GM21526 (cell line): Measurements from ENCODE around the gene TTC17.
"Not testable (repeated sequence)": the region's sequence is repeated elsewhere in the genome, so short reads cannot be mapped to it uniquely, and the experiment has no call there.

Experiments
- ATAC-seq: cut with Tn5 transposase; IDR thresholded peaks from one replicate; pipeline ENCODE4 v1.9.1; 2021; ENCODE audit warnings: moderate library complexity; ENCODE audit not compliant: unreplicated experiment, low FRiP score

Gene TTC17

GRCh38 chr11:43440486-43440885, 81.8 kb downstream of the TTC17 start:
- ATAC-seq = no peak

GRCh38 chr11:43443811-43444210, 85.1 kb downstream of the TTC17 start:
- no peak for ATAC-seq

- ATAC-seq = no peak
These were observed 88.4 kb downstream of the TTC17 start for GRCh38 chr11:43447151-43447550.

DNA sequence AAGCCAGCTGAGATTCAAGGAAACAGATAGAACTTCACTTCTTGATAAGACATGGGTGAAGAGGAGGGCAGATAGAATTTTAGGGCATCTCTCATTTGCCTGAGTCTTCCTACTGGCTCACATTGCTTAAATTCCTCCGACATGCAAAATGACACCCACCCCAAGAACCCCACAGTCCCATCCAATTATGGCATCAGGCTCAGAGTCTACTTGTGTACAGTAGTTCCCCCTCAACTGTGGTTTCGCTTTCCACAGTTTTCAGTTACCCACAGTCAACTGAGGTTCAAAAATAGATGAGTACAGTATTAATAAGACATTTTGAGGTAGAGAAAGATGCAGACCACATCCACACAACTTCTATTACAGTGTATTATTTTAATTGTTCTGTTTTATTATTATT, 99.8 kb downstream of the TTC17 start:
- ATAC-seq = no peak

DNA sequence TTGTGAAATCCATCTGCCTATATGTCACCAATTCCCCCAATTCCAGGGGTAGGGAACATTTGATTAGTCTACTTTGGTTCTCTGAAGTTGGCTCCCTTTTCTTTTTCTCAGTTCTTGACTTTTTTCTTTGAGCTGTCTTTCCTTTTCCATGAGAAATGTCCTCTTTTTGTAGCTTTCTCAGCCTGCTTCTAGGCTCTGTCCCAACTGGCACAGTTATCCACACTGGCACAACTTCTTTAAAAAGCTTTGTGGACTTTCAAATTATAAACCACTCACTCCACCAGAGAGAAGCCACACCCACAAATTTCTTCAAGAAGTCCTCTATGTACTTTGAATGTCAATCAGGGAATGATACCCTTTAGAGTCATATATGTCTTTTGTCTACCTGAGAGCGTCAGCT, 100.5 kb downstream of the TTC17 start:
- ATAC-seq = no peak

- no peak for ATAC-seq
These were observed 103.6 kb downstream of the TTC17 start for GRCh38 chr11:43462359-43462758.

DNA sequence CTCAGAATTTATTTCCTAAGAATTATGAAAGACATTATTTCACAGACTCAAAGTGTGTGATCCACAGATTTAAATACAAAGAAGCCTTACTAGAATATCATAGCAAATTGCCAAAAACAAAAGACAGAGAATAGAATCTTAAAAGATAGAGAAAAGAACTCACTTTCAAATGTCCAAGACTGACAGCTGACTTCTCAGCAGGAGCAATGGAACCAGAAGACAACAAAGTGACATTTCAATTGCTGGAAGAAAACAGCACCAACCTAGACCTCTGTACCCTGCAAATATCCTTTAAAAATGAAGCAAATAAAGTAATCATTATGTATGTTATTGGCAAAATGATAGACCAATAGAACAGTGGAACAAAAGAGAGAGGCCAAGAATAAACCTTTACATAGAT, 109.2 kb downstream of the TTC17 start:
- ATAC-seq = no peak

DNA sequence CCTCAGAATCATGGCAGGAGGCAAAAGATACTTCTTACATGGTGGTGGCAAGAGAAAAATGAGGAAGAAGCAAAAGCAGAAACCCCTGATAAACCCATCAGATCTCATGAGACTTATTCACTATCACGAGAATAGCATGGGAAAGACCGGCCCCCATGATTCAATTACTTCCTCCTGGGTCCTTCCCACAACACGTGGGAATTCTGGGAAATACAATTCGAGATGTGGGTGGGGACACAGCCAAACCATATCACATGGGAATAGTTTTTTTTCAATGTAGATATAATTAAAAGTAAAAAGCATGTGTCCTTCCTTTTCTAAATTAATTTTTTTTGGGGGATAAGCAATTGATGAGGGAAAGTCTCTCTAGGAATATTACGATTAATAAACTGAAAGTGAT, 118.8 kb downstream of the TTC17 start:
- not testable (repeated sequence) for ATAC-seq

DNA sequence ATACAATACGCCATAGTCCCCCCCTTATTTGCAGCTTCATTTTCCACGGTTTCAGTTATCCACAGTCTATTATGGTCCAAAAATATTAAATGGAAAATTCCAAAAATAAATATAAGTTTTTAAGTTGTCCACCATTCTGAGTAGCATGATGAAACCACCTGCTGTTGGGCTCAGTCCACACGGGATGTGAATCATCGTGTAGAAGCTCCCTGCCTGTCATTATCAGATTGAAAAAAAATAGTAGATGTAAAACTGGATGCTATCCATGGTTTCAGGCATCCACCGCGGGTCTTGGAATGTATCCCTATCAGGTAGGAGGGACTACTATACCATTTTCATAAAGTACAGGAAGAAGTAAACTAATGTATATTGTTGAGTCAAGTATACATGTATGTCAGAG, 127.4 kb downstream of the TTC17 start:
- ATAC-seq = no peak

DNA sequence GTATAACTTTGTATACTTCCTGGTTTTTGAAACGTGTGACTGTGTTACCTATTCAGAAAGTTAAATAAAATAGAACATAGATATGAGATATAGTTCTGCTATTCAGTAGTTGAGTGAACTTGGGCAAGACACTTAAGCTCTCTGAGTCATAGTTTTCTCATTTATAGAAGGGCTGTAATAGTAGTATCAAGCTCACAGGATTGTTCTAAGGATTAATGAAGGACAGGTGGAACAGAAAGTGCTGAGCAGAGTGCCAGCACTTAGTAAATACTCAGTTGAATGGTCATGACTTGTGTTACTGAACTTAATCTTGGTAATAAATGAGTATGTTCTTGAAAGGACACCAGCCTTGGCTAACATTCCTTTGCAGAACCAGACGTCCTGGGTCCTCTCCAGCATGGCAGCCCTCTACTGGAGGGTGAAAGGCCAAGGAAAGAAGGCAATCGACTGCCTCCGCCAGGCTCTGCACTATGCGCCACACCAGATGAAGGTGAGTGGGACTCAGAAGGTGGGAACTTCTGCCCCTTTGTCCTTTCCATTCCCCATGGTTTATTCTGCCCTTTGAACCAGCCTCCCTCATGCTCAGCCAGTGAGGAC, 131.2 kb downstream of the TTC17 start:
- no peak for ATAC-seq

DNA sequence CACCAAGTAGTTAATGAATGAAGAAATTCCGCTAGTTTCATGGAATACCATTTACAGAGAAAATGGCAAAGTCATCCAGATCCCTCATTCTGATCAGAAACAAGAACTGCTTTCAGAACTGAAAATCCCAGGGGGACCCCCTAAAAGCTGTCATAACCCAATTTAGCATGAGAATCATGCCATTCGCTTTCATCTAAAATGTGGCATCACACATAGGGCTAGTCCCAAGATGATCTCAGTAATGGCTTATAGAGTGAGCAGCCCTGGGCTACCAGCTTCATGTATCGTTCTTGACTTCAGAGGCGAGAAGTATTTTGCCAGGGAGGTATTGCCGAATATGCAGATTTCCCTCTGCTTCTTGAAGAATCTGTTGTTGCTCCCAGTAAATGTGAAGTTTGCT, 134.0 kb downstream of the TTC17 start:
- no peak for ATAC-seq

- no peak for ATAC-seq
These were observed 134.7 kb downstream of the TTC17 start for GRCh38 chr11:43493431-43493830.

- no peak for ATAC-seq
These were observed 138.4 kb downstream of the TTC17 start for GRCh38 chr11:43497144-43497543.

DNA sequence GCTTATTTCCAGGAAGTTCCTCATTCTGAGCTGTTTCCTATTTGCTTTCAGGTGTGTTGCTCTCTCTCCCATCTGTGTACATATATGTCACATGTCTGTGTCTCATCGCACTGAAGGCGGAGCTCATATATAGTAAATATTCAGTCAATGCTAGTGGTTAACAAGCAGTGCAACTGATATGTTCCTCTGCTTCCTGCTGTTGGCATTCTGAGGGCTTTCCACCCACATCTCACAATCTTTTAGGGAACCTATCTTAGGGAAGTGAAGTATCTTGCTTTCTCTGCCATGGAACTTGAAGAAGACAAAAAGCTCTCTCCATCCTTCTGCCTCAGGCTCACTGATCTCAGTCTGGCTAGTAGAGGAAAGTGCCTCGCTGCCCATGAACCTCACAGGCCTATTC, 139.8 kb downstream of the TTC17 start:
- no peak for ATAC-seq

- ATAC-seq = no peak
These were observed 144.7 kb downstream of the TTC17 start for GRCh38 chr11:43503417-43503816.

GRCh38 chr11:43504316-43504950, 145.7 kb downstream of the TTC17 start:
- ATAC-seq = no peak

GRCh38 chr11:43505171-43505570, 146.5 kb downstream of the TTC17 start:
- ATAC-seq = no peak

DNA sequence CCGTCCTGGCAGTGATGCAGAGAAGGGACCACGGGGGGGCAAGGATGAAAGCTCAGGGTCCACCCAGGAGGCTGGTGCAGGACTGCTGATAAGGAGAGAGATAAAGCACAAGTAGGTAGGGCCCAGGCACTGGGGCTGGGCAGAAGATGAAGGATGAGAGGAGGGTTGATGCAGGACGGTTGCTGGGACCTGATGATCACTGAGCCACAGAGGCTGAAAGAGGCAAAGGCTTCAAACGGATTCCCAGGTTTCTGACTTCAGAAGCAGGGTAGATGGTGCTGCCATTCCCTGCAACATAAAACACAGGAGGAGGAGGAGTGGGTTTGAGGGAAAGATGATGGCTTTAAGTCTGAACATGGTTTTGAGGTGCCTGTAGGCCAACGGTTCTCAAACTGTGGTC, 148.5 kb downstream of the TTC17 start:
- no peak for ATAC-seq

DNA sequence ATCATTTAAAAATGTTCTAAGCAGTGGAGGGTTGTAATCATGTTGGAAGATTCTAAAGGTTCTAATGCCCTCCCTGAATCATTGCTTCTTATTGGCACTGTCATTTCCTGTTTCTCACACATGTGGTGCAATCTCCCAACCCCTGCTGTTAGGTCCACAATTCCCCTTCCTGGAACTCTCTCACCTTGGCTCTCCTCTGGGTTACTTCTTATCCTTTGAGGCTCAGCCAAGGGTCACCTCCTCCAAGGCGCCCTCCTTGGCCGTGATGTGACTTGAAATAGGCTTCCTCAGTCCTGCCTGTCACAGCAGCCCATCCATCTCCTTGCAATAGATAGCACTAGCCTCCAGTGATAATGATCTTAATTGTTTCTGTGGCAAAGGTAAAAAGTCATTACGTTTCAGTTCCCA, 149.8 kb downstream of the TTC17 start:
- no peak for ATAC-seq

GRCh38 chr11:43511959-43512358, 153.2 kb downstream of the TTC17 start:
- ATAC-seq = no peak

- ATAC-seq = no peak
These were observed 156.4 kb downstream of the TTC17 start for GRCh38 chr11:43515090-43515489.

DNA sequence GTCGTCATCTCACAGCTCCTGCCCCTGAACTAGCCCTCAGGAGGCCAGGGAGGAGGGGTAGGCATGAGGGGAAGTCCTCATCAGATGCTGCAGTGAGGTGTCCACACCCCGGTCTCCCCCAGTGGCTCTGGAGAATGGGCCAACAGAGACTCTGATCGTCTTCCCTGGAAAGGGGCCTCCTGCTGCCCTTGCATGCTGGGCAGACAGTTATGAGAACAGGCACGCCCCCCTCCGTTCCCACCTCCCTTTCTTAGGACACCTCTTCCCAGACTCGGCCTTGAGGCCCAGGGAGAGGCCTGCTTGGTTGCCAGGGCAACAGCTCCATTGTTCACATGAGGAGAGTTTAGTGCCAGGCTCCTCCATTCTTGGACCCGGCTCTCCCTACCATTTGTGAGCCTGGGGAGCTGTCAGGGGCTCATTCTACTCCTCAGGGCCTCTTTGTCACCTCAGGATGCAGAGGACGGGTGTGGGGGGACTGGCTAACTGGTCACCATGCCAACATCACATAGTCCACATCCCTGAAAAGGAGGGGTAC, 157.7 kb downstream of the TTC17 start:
- ATAC-seq = no peak
